Activated CD8-positive, alpha-beta T cell treated with anti-CD3 and anti-CD28 coated beads for 36 hours (primary cell): ENCODE data around the gene UCMA. TPM values are rescaled to one million over a fixed set of nuclear protein-coding genes. Genes with fewer than 3 reads are reported as not detected.
"Not testable (repeated sequence)": the region's sequence is repeated elsewhere in the genome, so short reads cannot be mapped to it uniquely, and the experiment has no call there.

Experiments used
- ATAC-seq: fragments of 200-7000 bp; cut with Tn5 transposase; one replicate; pipeline ENCODE4 v1.10.0; 2021; ENCODE audit warnings: mild to moderate bottlenecking, moderate library complexity
- CTCF ChIA-PET: fragments of 350-600 bp; sonication (Branson Sonifier 250); formaldehyde crosslinking; loops from one replicate; lab custom pipeline; 2021; ENCODE audit warnings: antibody characterized with exemption; lab: Charles Lee
- POLR2A ChIA-PET: fragments of 350-600 bp; sonication (Branson Sonifier 250); formaldehyde crosslinking; loops from one replicate; lab custom pipeline; 2021; ENCODE audit warnings: antibody characterized with exemption; lab: Charles Lee
- DNase-seq: peaks from one replicate; pipeline ENCODE4 v3.0.0-alpha.2; 2020
- H3K27ac Mint-ChIP-seq: one replicate; pipeline ENCODE4 v1.8.0; 2021; ENCODE audit warnings: mild to moderate bottlenecking, mixed read lengths
- H3K27me3 Mint-ChIP-seq: one replicate; pipeline ENCODE4 v1.8.0; 2021; ENCODE audit warnings: mixed read lengths
- H3K36me3 Mint-ChIP-seq: one replicate; pipeline ENCODE4 v1.8.0; 2021; ENCODE audit warnings: low read depth, mixed read lengths
- H3K4me1 Mint-ChIP-seq: one replicate; pipeline ENCODE4 v1.8.0; 2021; ENCODE audit warnings: low read depth, mixed read lengths
- H3K4me3 Mint-ChIP-seq: one replicate; pipeline ENCODE4 v1.8.0; 2021; ENCODE audit warnings: mild to moderate bottlenecking, moderate library complexity, mixed read lengths
- H3K9me3 Mint-ChIP-seq: one replicate; pipeline ENCODE4 v1.8.0; 2021; ENCODE audit warnings: mixed read lengths
- CTCF ChIP-seq: fragments of 200-600 bp; IDR thresholded peaks from one replicate; pipeline ENCODE4 v1.8.0; 2022; ENCODE audit warnings: antibody characterized with exemption, mild to moderate bottlenecking
- intact Hi-C: fragments of 100-400 bp; cut with micrococcal nuclease; formaldehyde crosslinking; loops from one replicate; pipeline ENCODE4 v1.10.0; 2022
- total RNA-seq, 2 experiments: library from RNA; stranded (reverse); gene quantifications; one replicate each; pipeline ENCODE4 v1.2.3, GENCODE V29; 2021

UCMA gene
- total RNA-seq, 2 experiments from 2014 or later: not detected

DNA sequence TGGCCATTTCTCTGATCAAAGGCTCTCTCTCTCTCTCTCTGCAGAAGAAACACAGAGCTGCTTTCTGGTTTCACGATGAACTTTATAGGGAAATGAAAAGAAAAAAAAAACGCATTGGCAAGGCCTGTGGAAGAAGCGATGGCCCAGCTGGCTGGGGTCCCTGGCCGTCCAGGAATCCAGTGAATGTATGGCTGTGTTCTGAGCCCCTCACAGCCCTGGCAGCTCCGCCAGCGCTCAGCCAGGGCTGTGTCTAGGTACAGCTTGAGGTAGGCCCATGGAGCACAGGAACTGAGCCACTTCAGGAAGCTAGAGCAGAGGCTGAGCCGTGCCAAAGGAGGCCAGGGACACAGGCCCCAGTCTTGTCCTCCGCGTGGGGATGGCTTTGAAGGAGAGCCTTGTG, 13.1 kb upstream of the UCMA start:
- no peak overlapping the region for H3K4me3 Mint-ChIP-seq
- intact Hi-C loops: no loop called here
- no peaks in the 10 kb centered on the region for H3K27me3 Mint-ChIP-seq
- ChIA-PET CTCF (no interaction called here), POLR2A (no interaction called here)
- H3K4me1 Mint-ChIP-seq: no peaks in the 10 kb centered on the region
- no peak overlapping the region for H3K27ac Mint-ChIP-seq
- no peaks in the 10 kb centered on the region for H3K36me3 Mint-ChIP-seq
- no peak for TF ChIP-seq CTCF
- no peak for DNase-seq
- no peaks in the 10 kb centered on the region for H3K9me3 Mint-ChIP-seq
- ATAC-seq: no peak

DNA sequence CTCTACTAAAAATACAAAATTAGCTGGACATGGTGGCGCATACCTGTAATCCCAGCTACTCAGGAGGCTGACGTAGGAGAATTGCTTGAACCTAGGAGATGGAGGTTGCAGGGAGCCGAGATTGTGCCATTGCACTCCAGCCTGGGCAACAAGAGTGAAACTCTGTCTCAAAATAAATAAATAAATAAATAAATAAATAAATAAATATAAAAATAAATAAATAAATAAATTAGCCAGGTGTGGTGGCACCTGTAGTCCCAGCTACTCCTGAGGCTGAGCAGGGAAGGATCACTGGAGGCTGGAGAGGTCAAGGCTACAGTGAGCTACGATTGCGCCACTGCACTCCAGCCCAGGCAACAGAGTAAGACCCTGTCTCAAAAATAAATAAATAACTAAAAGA, 8.1 kb upstream of the UCMA start:
- intact Hi-C loops, H3K27me3 Mint-ChIP-seq, H3K4me1 Mint-ChIP-seq, ATAC-seq, H3K9me3 Mint-ChIP-seq, H3K36me3 Mint-ChIP-seq, POLR2A ChIA-PET, CTCF ChIA-PET, H3K4me3 Mint-ChIP-seq, DNase-seq, H3K27ac Mint-ChIP-seq: not testable (repeated sequence)

- no peak for TF ChIP-seq CTCF
- intact Hi-C loops: no loop called here
- Mint-ChIP-seq H3K4me3 (no peak overlapping the region), H3K27ac (no peak overlapping the region), H3K4me1 (no peaks in the 10 kb centered on the region), H3K36me3 (no peaks in the 10 kb centered on the region), H3K27me3 (no peaks in the 10 kb centered on the region), H3K9me3 (no peaks in the 10 kb centered on the region)
- ChIA-PET CTCF (no interaction called here), POLR2A (no interaction called here)
- DNase-seq (no peak), ATAC-seq (no peak)
These were observed 7.4 kb upstream of the UCMA start for GRCh38 chr10:13241613-13242012.

- Mint-ChIP-seq H3K36me3 (no peaks in the 10 kb centered on the region), H3K4me3 (no peak overlapping the region), H3K27ac (no peak overlapping the region), H3K4me1 (no peaks in the 10 kb centered on the region), H3K27me3 (no peaks in the 10 kb centered on the region), H3K9me3 (no peaks in the 10 kb centered on the region)
- intact Hi-C loops: no loop called here
- no peak for TF ChIP-seq CTCF
- ATAC-seq (no peak), DNase-seq (no peak)
- POLR2A ChIA-PET: no interaction called here
- CTCF ChIA-PET: no interaction called here
These were observed 5.7 kb upstream of the UCMA start for GRCh38 chr10:13239923-13240322.

- H3K4me1 Mint-ChIP-seq: no peaks in the 10 kb centered on the region
- H3K4me3 Mint-ChIP-seq: no peak overlapping the region
- no peak for TF ChIP-seq CTCF
- H3K9me3 Mint-ChIP-seq: no peaks in the 10 kb centered on the region
- POLR2A ChIA-PET: no interaction called here
- CTCF ChIA-PET: interaction anchor here (1.3 kb wide), 1 partner anchor 65 kb away, joined by 3 read pairs; no protein-coding TSS in a partner anchor
- intact Hi-C loops: no loop called here
- no peaks in the 10 kb centered on the region for H3K36me3 Mint-ChIP-seq
- H3K27me3 Mint-ChIP-seq: no peaks in the 10 kb centered on the region
- no peak overlapping the region for H3K27ac Mint-ChIP-seq
- ATAC-seq (no peak), DNase-seq (no peak)
These were observed 4.3 kb upstream of the UCMA start for GRCh38 chr10:13238271-13239077.
